Brain microvascular endothelial cell (primary cell): Measurements from ENCODE around the gene EHBP1L1.

ENCODE experiments used
- DNase-seq: peaks from one replicate; pipeline ENCODE4 v3.0.0-alpha.2; 2020
- H3K27ac ChIP-seq: fragments of 250-450 bp; sonication (Bioruptor Pico); 2 replicates; pipeline ENCODE4 v1.5.1; 2020; ENCODE audit warnings: mild to moderate bottlenecking, moderate library complexity
- H3K27me3 ChIP-seq: fragments of 250-450 bp; sonication (Bioruptor Pico); replicated peaks from 2 replicates; pipeline ENCODE4 v1.5.1; 2020; ENCODE audit warnings: mild to moderate bottlenecking
- H3K36me3 ChIP-seq: fragments of 250-450 bp; sonication (Bioruptor Pico); replicated peaks from 2 replicates; pipeline ENCODE4 v1.5.1; 2020; ENCODE audit warnings: mild to moderate bottlenecking
- H3K4me3 ChIP-seq: 2 replicates; pipeline ENCODE4 v1.5.1; 2011; ENCODE audit warnings: low read depth, mild to moderate bottlenecking, control low read depth, low read length, moderate library complexity
- in situ Hi-C: cut with HindIII; loops from 2 replicates; pipeline ENCODE4 v1.10.0; 2017; ENCODE audit warnings: low sequenced_read_pairs, low pct_ligation_motif_present
- TF ChIP-seq, protein P1 (sequence below): IDR thresholded peaks from 2 replicates; pipeline ENCODE4 v1.5.1; 2011; ENCODE audit warnings: low read depth, mild to moderate bottlenecking, moderate library complexity, low read length, control low read depth, inconsistent platforms; ENCODE audit errors: missing control alignments

EHBP1L1 gene

DNA sequence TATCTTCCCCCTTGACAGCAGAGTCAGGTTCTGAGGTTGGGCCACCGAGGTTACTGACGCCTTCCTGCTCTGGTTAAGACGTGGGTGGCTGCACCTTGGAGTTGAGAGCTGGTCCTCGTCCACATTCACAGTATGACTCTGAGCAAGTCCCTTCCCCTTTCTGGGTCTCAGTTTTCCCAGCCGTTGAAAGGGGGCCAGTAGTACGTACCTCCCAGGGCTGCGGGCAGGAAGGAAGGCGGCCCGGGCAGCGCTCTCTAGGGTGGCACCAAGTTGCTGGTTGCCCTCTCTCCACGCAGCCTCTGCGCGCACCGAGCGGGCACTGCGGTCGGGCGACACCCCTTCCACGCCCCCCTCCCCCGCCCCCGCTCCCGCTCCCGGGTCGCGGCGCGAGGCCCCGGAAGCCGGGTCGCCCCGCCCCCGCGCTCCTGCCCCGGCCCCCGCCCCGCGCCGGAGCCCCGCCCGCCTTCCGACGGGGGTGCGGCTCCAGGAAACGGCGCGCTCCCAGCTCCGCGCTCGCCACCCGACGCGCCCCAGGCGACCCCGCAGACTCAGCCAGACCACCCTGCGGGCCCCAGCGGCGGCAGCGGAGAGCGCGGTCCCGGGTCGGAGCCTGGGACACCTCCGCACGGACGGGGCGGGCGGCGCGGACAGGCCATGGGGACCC is at the start of gene EHBP1L1:
EHBP1L1 (plus strand) TSS at position 486 of the 664 bp plus-strand sequence. CDS start 250 bp downstream, outside the sequence.
- TF ChIP-seq, protein P1, sequence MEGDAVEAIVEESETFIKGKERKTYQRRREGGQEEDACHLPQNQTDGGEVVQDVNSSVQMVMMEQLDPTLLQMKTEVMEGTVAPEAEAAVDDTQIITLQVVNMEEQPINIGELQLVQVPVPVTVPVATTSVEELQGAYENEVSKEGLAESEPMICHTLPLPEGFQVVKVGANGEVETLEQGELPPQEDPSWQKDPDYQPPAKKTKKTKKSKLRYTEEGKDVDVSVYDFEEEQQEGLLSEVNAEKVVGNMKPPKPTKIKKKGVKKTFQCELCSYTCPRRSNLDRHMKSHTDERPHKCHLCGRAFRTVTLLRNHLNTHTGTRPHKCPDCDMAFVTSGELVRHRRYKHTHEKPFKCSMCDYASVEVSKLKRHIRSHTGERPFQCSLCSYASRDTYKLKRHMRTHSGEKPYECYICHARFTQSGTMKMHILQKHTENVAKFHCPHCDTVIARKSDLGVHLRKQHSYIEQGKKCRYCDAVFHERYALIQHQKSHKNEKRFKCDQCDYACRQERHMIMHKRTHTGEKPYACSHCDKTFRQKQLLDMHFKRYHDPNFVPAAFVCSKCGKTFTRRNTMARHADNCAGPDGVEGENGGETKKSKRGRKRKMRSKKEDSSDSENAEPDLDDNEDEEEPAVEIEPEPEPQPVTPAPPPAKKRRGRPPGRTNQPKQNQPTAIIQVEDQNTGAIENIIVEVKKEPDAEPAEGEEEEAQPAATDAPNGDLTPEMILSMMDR: no peak
- no peak for DNase-seq
- in situ Hi-C loops: no loop called here
- peak within 1 kb of the TSS; percentile 40 for H3K27ac ChIP-seq
- H3K36me3 ChIP-seq: peaks cover 14% of the 10 kb centered on the region
- H3K4me3 ChIP-seq: peak within 1 kb of the TSS; percentile 58
- H3K27me3 ChIP-seq: no peaks in the 10 kb centered on the region

DNA sequence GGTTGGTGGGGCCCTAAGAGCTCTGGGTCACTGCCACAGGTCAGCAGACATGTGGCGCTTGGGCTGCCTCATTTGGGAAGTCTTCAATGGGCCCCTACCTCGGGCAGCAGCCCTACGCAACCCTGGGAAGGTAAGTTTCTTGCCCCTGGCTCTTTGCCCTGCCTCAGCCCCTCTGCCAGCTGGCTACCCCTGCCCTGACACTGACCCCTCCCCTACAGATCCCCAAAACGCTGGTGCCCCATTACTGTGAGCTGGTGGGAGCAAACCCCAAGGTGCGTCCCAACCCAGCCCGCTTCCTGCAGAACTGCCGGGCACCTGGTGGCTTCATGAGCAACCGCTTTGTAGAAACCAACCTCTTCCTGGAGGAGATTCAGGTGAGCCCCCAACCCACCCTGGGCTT is 49.1 kb upstream of the EHBP1L1 start:
- Histone ChIP-seq H3K4me3 (no peak overlapping the region), H3K27ac (no peak overlapping the region), H3K36me3 (peaks cover 48% of the 10 kb centered on the region), H3K27me3 (no peaks in the 10 kb centered on the region)
- TF ChIP-seq, protein P1: no peak
- no peak for DNase-seq
- in situ Hi-C loops: no loop called here

DNA sequence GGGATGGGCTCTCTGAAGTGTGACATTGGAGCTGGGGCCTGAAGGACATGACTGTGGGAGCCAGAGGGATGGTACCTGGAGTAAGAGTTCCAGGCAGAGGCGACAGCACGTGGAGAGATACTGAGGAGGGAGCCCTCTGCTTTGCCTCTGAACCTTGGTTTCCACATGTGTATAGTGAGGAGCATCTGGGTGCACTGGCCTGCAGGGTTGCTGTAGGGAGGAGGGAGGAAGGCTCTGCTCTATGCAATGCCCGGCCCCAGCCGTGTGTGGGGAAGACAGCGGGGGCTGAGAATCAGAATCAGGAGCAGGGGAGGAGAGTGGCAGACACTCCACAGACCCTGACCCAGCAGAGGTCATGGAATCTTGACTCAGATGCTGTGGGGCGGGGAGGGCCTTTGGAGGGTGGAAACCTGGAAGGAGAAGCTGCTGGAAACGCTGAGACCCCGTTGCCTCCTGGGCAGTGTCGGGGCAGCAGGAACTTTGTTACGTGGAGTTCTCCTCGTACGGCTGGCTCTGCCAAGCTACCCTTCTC is 47.0 kb upstream of the EHBP1L1 start:
- no peak overlapping the region for H3K27ac ChIP-seq
- peaks cover 64% of the 10 kb centered on the region for H3K36me3 ChIP-seq
- no peak for DNase-seq
- TF ChIP-seq, protein P1: no peak
- in situ Hi-C loops: no loop called here
- no peak overlapping the region for H3K4me3 ChIP-seq
- no peaks in the 10 kb centered on the region for H3K27me3 ChIP-seq

DNA sequence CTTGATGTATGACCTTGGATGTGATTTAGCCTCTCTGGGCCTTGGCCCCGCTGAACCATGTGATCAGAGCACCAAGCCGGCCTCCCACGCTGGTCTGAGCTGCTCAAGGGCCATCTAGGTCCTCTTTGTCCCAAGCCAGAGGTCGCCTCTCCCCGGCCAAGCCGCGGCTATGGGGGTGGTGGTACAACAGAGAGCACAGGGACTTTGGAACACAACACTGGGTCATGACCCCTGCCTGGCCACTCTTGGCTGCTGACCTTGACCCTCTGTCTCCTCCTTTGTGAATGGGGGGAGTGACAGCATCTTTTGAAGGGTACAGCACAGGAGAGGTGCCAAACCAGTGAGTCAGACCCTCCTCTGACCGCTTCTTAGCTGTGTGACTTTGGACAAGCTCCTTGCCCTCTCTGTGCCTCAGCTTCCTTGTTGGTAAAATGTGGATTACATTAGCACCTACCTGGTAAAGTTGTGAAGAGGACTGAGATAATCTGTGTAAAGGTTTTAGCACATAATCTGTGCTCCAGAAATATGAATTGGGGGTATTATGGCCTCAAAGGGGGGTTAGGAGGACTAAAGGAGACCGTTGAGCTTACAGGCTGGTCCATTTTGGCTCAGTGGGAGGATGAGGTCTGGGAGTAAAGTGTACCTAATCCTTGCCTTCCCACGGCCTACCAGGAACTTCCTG is 46.2 kb upstream of the EHBP1L1 start:
- in situ Hi-C loops: no loop called here
- Histone ChIP-seq H3K36me3 (peaks cover 69% of the 10 kb centered on the region), H3K4me3 (no peak overlapping the region), H3K27ac (no peak overlapping the region), H3K27me3 (no peaks in the 10 kb centered on the region)
- DNase-seq: no peak
- TF ChIP-seq, protein P1: no peak

DNA sequence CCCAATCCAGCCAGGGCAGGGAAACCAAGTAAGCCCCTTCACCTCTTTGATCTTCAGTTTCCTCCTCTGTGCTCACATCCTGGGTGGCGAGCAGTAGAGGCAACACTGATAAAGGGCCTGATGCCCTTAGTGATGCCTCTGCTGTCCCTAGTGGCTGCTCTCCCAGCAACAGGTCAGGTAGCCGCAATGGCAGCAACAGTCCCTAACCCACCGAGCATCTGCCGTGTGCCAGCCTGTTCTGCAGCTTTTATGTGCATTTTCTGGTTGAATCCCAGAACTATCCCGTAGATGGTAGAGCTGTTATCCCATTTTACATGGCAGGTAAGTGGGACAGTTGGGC is 45.7 kb upstream of the EHBP1L1 start:
- DNase-seq: no peak
- H3K27me3 ChIP-seq: no peaks in the 10 kb centered on the region

More for the DNA sequence above, 45.7 kb upstream of the EHBP1L1 start:
- TF ChIP-seq, protein P1: peak; percentile 66
- no peak overlapping the region for H3K4me3 ChIP-seq
- in situ Hi-C loops: no loop called here
- no peak overlapping the region for H3K27ac ChIP-seq
- peaks cover 72% of the 10 kb centered on the region for H3K36me3 ChIP-seq
